ENCODE measurements around the gene DIABLO. TPM values are rescaled to one million over a fixed set of nuclear protein-coding genes. Genes with fewer than 3 reads are reported as not detected.
"Not testable (repeated sequence)": the region's sequence is repeated elsewhere in the genome, so short reads cannot be mapped to it uniquely, and the experiment has no call there.

Gene DIABLO
- total and polyA plus RNA-seq, 2 donors (not counting 1 experiment from before 2014, with no cell fraction given), result 59.6 to 60.6 TPM

GRCh38 chr12:122184517-122184916, 41.3 kb downstream of the DIABLO start:
- H3K4me3 ChIP-seq (replicated peaks in 1 of 4; ENCODE audit: control extremely low read depth in 1 of 4, insufficient read depth in 1 of 4, low read depth in 3 of 4, low read length in 4 of 4), result no peak overlapping the region
- H3K4me2 ChIP-seq (ENCODE audit: extremely low read depth, insufficient read depth, low read length), result no peak overlapping the region
- no peak for DNase-seq (ENCODE audit: low read depth in 2 of 2)
- H3K4me1 ChIP-seq (ENCODE audit: control insufficient read depth, extremely low read depth, insufficient read depth, low read length), result peaks cover 2% of the 10 kb centered on the region
- H3K79me2 ChIP-seq (ENCODE audit: control insufficient read depth, insufficient read depth, low read length), result no peaks in the 10 kb centered on the region
- H4K20me1 ChIP-seq (ENCODE audit: control insufficient read depth, extremely low read depth, insufficient read depth, low read length), result no peaks in the 10 kb centered on the region
- no peaks in the 10 kb centered on the region for H3K27me3 ChIP-seq (ENCODE audit: control insufficient read depth, insufficient read depth, low read length)
- no peak overlapping the region for H3K9ac ChIP-seq (ENCODE audit: insufficient read depth, low read length)
- no peak overlapping the region for H2AFZ ChIP-seq (ENCODE audit: low read length)
- no peak for TF ChIP-seq EZH2 (IDR thresholded peaks at IDR 0.05; ENCODE audit: low read length, missing control alignments)
- TF ChIP-seq, protein P1, sequence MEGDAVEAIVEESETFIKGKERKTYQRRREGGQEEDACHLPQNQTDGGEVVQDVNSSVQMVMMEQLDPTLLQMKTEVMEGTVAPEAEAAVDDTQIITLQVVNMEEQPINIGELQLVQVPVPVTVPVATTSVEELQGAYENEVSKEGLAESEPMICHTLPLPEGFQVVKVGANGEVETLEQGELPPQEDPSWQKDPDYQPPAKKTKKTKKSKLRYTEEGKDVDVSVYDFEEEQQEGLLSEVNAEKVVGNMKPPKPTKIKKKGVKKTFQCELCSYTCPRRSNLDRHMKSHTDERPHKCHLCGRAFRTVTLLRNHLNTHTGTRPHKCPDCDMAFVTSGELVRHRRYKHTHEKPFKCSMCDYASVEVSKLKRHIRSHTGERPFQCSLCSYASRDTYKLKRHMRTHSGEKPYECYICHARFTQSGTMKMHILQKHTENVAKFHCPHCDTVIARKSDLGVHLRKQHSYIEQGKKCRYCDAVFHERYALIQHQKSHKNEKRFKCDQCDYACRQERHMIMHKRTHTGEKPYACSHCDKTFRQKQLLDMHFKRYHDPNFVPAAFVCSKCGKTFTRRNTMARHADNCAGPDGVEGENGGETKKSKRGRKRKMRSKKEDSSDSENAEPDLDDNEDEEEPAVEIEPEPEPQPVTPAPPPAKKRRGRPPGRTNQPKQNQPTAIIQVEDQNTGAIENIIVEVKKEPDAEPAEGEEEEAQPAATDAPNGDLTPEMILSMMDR (conservative IDR thresholded peaks at IDR 0.05 in 1 of 2, IDR thresholded peaks at IDR 0.05 in 1 of 2; ENCODE audit: low read depth in 1 of 2, low read length in 2 of 2), result no peak
- no peaks in the 10 kb centered on the region for H3K36me3 ChIP-seq (ENCODE audit: control insufficient read depth, insufficient read depth, low read length)
- no peak overlapping the region for H3K27ac ChIP-seq (ENCODE audit: insufficient read depth, low read length)
- no peaks in the 10 kb centered on the region for H3K9me3 ChIP-seq (ENCODE audit: control insufficient read depth, insufficient read depth, low read depth, low read length)

- no peaks in the 10 kb centered on the region for H3K9me3 ChIP-seq (ENCODE audit: control insufficient read depth, insufficient read depth, low read depth, low read length)
- no peak for DNase-seq (ENCODE audit: low read depth in 2 of 2)
- H2AFZ ChIP-seq (ENCODE audit: low read length), result no peak overlapping the region
- peaks cover 2% of the 10 kb centered on the region for H3K4me1 ChIP-seq (ENCODE audit: control insufficient read depth, extremely low read depth, insufficient read depth, low read length)
- no peaks in the 10 kb centered on the region for H3K27me3 ChIP-seq (ENCODE audit: control insufficient read depth, insufficient read depth, low read length)
- peak overlapping the region in 1 of 4 experiments; percentile 25 for H3K4me3 ChIP-seq (replicated peaks in 1 of 4; ENCODE audit: control extremely low read depth in 1 of 4, insufficient read depth in 1 of 4, low read depth in 3 of 4, low read length in 4 of 4)
- TF ChIP-seq EZH2 (IDR thresholded peaks at IDR 0.05; ENCODE audit: low read length, missing control alignments), result no peak
- TF ChIP-seq, protein P1 (conservative IDR thresholded peaks at IDR 0.05 in 1 of 2, IDR thresholded peaks at IDR 0.05 in 1 of 2; ENCODE audit: low read depth in 1 of 2, low read length in 2 of 2), result no peak
- no peak overlapping the region for H3K4me2 ChIP-seq (ENCODE audit: extremely low read depth, insufficient read depth, low read length)
- no peaks in the 10 kb centered on the region for H4K20me1 ChIP-seq (ENCODE audit: control insufficient read depth, extremely low read depth, insufficient read depth, low read length)
- H3K9ac ChIP-seq (ENCODE audit: insufficient read depth, low read length), result no peak overlapping the region
- no peak overlapping the region for H3K27ac ChIP-seq (ENCODE audit: insufficient read depth, low read length)
- H3K36me3 ChIP-seq (ENCODE audit: control insufficient read depth, insufficient read depth, low read length), result no peaks in the 10 kb centered on the region
- no peaks in the 10 kb centered on the region for H3K79me2 ChIP-seq (ENCODE audit: control insufficient read depth, insufficient read depth, low read length)
Observed at GRCh38 chr12:122183588-122183940, 42.3 kb downstream of the DIABLO start.

GRCh38 chr12:122182887-122183587, 42.8 kb downstream of the DIABLO start, which contains the start of gene LRRC43:
LRRC43 (plus strand) TSS chr12:122183123; CDS start chr12:122183145, 22 bp downstream.
- Histone ChIP-seq H3K79me2 (ENCODE audit: control insufficient read depth, insufficient read depth, low read length) (no peaks in the 10 kb centered on the region), H3K9ac (ENCODE audit: insufficient read depth, low read length) (peak within 1 kb of the TSS; percentile 55), H3K36me3 (ENCODE audit: control insufficient read depth, insufficient read depth, low read length) (no peaks in the 10 kb centered on the region), H3K9me3 (ENCODE audit: control insufficient read depth, insufficient read depth, low read depth, low read length) (no peaks in the 10 kb centered on the region), H4K20me1 (ENCODE audit: control insufficient read depth, extremely low read depth, insufficient read depth, low read length) (no peaks in the 10 kb centered on the region), H2AFZ (ENCODE audit: low read length) (peak within 1 kb of the TSS; percentile 31), H3K4me1 (ENCODE audit: control insufficient read depth, extremely low read depth, insufficient read depth, low read length) (peaks cover 2% of the 10 kb centered on the region), H3K27ac (ENCODE audit: insufficient read depth, low read length) (peak within 1 kb of the TSS; percentile 20), H3K27me3 (ENCODE audit: control insufficient read depth, insufficient read depth, low read length) (no peaks in the 10 kb centered on the region), H3K4me3 (replicated peaks in 1 of 4; ENCODE audit: control extremely low read depth in 1 of 4, insufficient read depth in 1 of 4, low read depth in 3 of 4, low read length in 4 of 4) (peak within 1 kb of the TSS in 3 of 4 experiments; percentile 17 to 52 (median 25)), H3K4me2 (ENCODE audit: extremely low read depth, insufficient read depth, low read length) (peak within 1 kb of the TSS; percentile 78)
- peak in 1 of 2 donors; percentile 39 for DNase-seq (ENCODE audit: low read depth in 2 of 2)
- TF ChIP-seq EZH2 (IDR thresholded peaks at IDR 0.05; ENCODE audit: low read length, missing control alignments), result no peak
- TF ChIP-seq, protein P1 (conservative IDR thresholded peaks at IDR 0.05 in 1 of 2, IDR thresholded peaks at IDR 0.05 in 1 of 2; ENCODE audit: low read depth in 1 of 2, low read length in 2 of 2), result no peak

- H3K4me3 ChIP-seq (replicated peaks in 1 of 4; ENCODE audit: control extremely low read depth in 1 of 4, insufficient read depth in 1 of 4, low read depth in 3 of 4, low read length in 4 of 4); H3K4me2 ChIP-seq (ENCODE audit: extremely low read depth, insufficient read depth, low read length); H3K36me3 ChIP-seq (ENCODE audit: control insufficient read depth, insufficient read depth, low read length); DNase-seq (ENCODE audit: low read depth in 2 of 2); H3K27ac ChIP-seq (ENCODE audit: insufficient read depth, low read length); H3K79me2 ChIP-seq (ENCODE audit: control insufficient read depth, insufficient read depth, low read length); H3K4me1 ChIP-seq (ENCODE audit: control insufficient read depth, extremely low read depth, insufficient read depth, low read length); H3K9me3 ChIP-seq (ENCODE audit: control insufficient read depth, insufficient read depth, low read depth, low read length); H3K27me3 ChIP-seq (ENCODE audit: control insufficient read depth, insufficient read depth, low read length); H2AFZ ChIP-seq (ENCODE audit: low read length); H3K9ac ChIP-seq (ENCODE audit: insufficient read depth, low read length); H4K20me1 ChIP-seq (ENCODE audit: control insufficient read depth, extremely low read depth, insufficient read depth, low read length): not testable (repeated sequence)
Observed at GRCh38 chr12:122176473-122176872, 49.4 kb downstream of the DIABLO start.

Data from fibroblast of lung (primary cell).